GM12878 (cell line): ENCODE results near the gene ACER3. TPM values are rescaled to one million over a fixed set of nuclear protein-coding genes. Genes with fewer than 3 reads are reported as not detected.

ENCODE experiments used
- ATAC-seq: fragments of 200-7000 bp; cut with Tn5 transposase; 3 replicates; pipeline ENCODE4 v1.9.1; 2020; ENCODE audit warnings: mild to moderate bottlenecking, moderate library complexity
- BruUV-seq: library from RNA; stranded (reverse); fragments of 400-500 nt; replicated peaks from 2 replicates; lab custom pipeline; 2021; lab: Mats Ljungman, UMichigan
- CTCF ChIA-PET: fragments of 300-600 bp; sonication (Branson Sonifier 250); formaldehyde crosslinking; extraction: SDS; loops from one replicate; lab custom pipeline; 2021; ENCODE audit warnings: inconsistent platforms; lab: Yijun Ruan, JAX
- POLR2A ChIA-PET: fragments of 350-600 bp; formaldehyde crosslinking; extraction: SDS; loops from one replicate; lab custom pipeline; 2021; ENCODE audit warnings: inconsistent platforms; lab: Charles Lee
- RAD21 ChIA-PET: fragments of 300-600 bp; sonication (Branson Sonifier 250); formaldehyde crosslinking; loops from one replicate; lab custom pipeline; 2023; ENCODE audit warnings: antibody characterized with exemption; ENCODE audit not compliant: unreplicated experiment; lab: Charles Lee
- SMC1A ChIA-PET: fragments of 300-600 bp; sonication (Branson Sonifier 250); formaldehyde crosslinking; loops from one replicate; lab custom pipeline; 2023; ENCODE audit not compliant: unreplicated experiment, uncharacterized antibody; lab: Charles Lee
- DNase-seq: peaks from one replicate; pipeline ENCODE4 v3.0.0-alpha.2; 2011; ENCODE audit warnings: low read depth, low spot score
- FAIRE-seq: peaks from 3 replicates; lab custom pipeline; 2011; peaks lifted over from hg19 to GRCh38; lab: Jason Lieb, UNC
- H2AFZ ChIP-seq: 2 replicates; pipeline ENCODE4 v1.6.0; 2011; ENCODE audit warnings: low read depth, low read length, control low read depth; ENCODE audit not compliant: control insufficient read depth
- H3K27ac ChIP-seq: 2 replicates; pipeline ENCODE4 v1.5.1; 2011; ENCODE audit warnings: control low read depth; ENCODE audit not compliant: control insufficient read depth, insufficient read depth
- H3K27me3 ChIP-seq, 2 experiments: replicated peaks in 1 of 2; 2 replicates each; pipeline versions ENCODE4 v1.6.0 to v1.6.1; 2011; ENCODE audit warnings: low read length in 1 of 2; ENCODE audit not compliant: control insufficient read depth in 2 of 2, insufficient read depth in 2 of 2
- H3K36me3 ChIP-seq, 2 experiments: 2 replicates each; pipeline ENCODE4 v1.5.1; 2011; ENCODE audit warnings: low read length in 1 of 2; ENCODE audit not compliant: control insufficient read depth in 2 of 2, insufficient read depth in 2 of 2
- H3K4me1 ChIP-seq: 2 replicates; pipeline ENCODE4 v1.6.1; 2011; ENCODE audit warnings: mild to moderate bottlenecking, low read length, moderate library complexity, mixed read lengths; ENCODE audit not compliant: control insufficient read depth, insufficient read depth
- H3K4me2 ChIP-seq: 2 replicates; pipeline ENCODE4 v1.6.0; 2011; ENCODE audit warnings: control low read depth; ENCODE audit not compliant: control insufficient read depth, insufficient read depth
- H3K4me3 ChIP-seq: fragments of 200-600 bp; sonication (generic); 2 replicates; pipeline ENCODE4 v1.5.1; 2016
- H3K79me2 ChIP-seq: 2 replicates; pipeline ENCODE4 v1.6.0; 2011; ENCODE audit warnings: low read length; ENCODE audit not compliant: control insufficient read depth, insufficient read depth
- H3K9ac ChIP-seq: 2 replicates; pipeline ENCODE4 v1.8.0; 2011; ENCODE audit warnings: low read length, control low read depth, mixed read lengths; ENCODE audit not compliant: control insufficient read depth, insufficient read depth
- H3K9me3 ChIP-seq: replicated peaks from 3 replicates; pipeline ENCODE4 v1.5.1; 2011; ENCODE audit warnings: mild to moderate bottlenecking, low read length; ENCODE audit not compliant: control insufficient read depth, insufficient read depth
- H4K20me1 ChIP-seq: 2 replicates; pipeline ENCODE4 v1.6.0; 2011; ENCODE audit not compliant: control insufficient read depth, insufficient read depth
- CBX3 ChIP-seq: fragments of 200-600 bp; sonication (generic); IDR thresholded peaks from 2 replicates; pipeline ENCODE4 v1.6.1; 2016; ENCODE audit warnings: low read depth, borderline replicate concordance
- CEBPB ChIP-seq, 2 experiments: fragments of 150-350 bp in 1 of 2; IDR thresholded peaks; 2 replicates each; pipeline ENCODE4 v1.6.1; 2012 to 2014; ENCODE audit warnings: low read depth in 2 of 2, low read length in 2 of 2, borderline replicate concordance in 1 of 2, inconsistent platforms in 1 of 2
- CREB1 ChIP-seq: IDR thresholded peaks from 2 replicates; pipeline ENCODE4 v1.6.1; 2012; ENCODE audit warnings: low read depth, mild to moderate bottlenecking, inconsistent platforms
- CREM ChIP-seq: IDR thresholded peaks from 2 replicates; pipeline ENCODE4 v1.6.1; 2014; ENCODE audit warnings: antibody characterized with exemption, low read depth
- NR2C1 ChIP-seq: fragments of 450-650 bp; IDR thresholded peaks from 2 replicates; pipeline ENCODE4 v1.6.1; 2017; ENCODE audit warnings: antibody characterized with exemption, mild to moderate bottlenecking, moderate library complexity
- POLR2AphosphoS5 ChIP-seq: IDR thresholded peaks from 2 replicates; pipeline ENCODE4 v1.6.1; 2011; ENCODE audit warnings: mild to moderate bottlenecking, low read length, inconsistent platforms
- RCOR1 ChIP-seq: conservative IDR thresholded peaks from 2 replicates; pipeline ENCODE4 v1.6.1; 2012; ENCODE audit warnings: low read depth, low read length, improper control_type of control experiment
- SIX5 ChIP-seq: IDR thresholded peaks from 2 replicates; pipeline ENCODE4 v1.6.1; 2011; ENCODE audit warnings: mild to moderate bottlenecking, low read depth, low read length, moderate library complexity; ENCODE audit not compliant: severe bottlenecking
- SMARCA5 ChIP-seq: fragments of 450-650 bp; IDR thresholded peaks from 2 replicates; pipeline ENCODE4 v1.6.1; 2017; ENCODE audit warnings: mild to moderate bottlenecking
- USF2 ChIP-seq: IDR thresholded peaks from 2 replicates; pipeline ENCODE4 v1.6.1; 2011; ENCODE audit warnings: low read depth, low read length, improper control_type of control experiment, borderline replicate concordance
- WRNIP1 ChIP-seq: IDR thresholded peaks from 2 replicates; pipeline ENCODE4 v1.6.1; 2011; ENCODE audit warnings: low read depth, low read length, improper control_type of control experiment, borderline replicate concordance
- ZBTB33 ChIP-seq: fragments of 450-650 bp; IDR thresholded peaks from 2 replicates; pipeline ENCODE4 v1.6.1; 2017; ENCODE audit warnings: mild to moderate bottlenecking
- WGBS: methylation state at CpG from one replicate; pipeline ENCODE4 v1.1.6; 2016; ENCODE audit warnings: low lambda C conversion rate; ENCODE audit not compliant: insufficient replicate concordance, insufficient coverage; ENCODE audit errors: missing lambda C conversion rate; 5-methylcytosine and 5-hydroxymethylcytosine counted together
- in situ Hi-C: fragments of 300-500 bp; cut with MboI; formaldehyde crosslinking; loops from 9 replicates; pipeline ENCODE4 v1.14.3; 2018; ENCODE audit warnings: mixed read lengths
- intact Hi-C: fragments of 100-400 bp; cut with micrococcal nuclease; formaldehyde crosslinking; loops from one replicate; pipeline ENCODE4 v1.14.2; 2022; ENCODE audit not compliant: unreplicated experiment
- polyA plus RNA-seq, 11 experiments: library from polyadenylated mRNA; depleted of rRNA in 4 of 11; unstranded in 6 of 11; stranded (reverse) in 5 of 11; fragments of >200 nt; fragmentation: Nextera tagmentation in 4 of 11; fragmentation: Illumina TruSeq in 1 of 11; extraction: Ambion mirVana in 4 of 11; extraction: Trizol in 1 of 11; gene quantifications; 1 replicate in 1 of 11; 2 replicates in 10 of 11; pipeline versions ENCODE4 v1.2.1 to v1.2.3, GENCODE V29; 2011 to 2016; ENCODE audit warnings: inconsistent platforms in 2 of 11, missing spikeins in 2 of 11, low read depth in 1 of 11
- total RNA-seq, 4 experiments: library from RNA; depleted of rRNA in 3 of 4; stranded (reverse); fragments of >200 nt in 3 of 4; fragmentation: Illumina TruSeq in 1 of 4; extraction: Trizol in 1 of 4; gene quantifications; 2 replicates each; pipeline versions ENCODE4 v1.2.1 to v1.2.3, GENCODE V29; 2013 to 2021
- TF ChIP-seq, protein P1 (sequence below): fragments of 450-650 bp; IDR thresholded peaks from 2 replicates; pipeline ENCODE4 v1.6.1; 2017; ENCODE audit warnings: borderline replicate concordance
- TF ChIP-seq, protein P2 (sequence below): IDR thresholded peaks from 2 replicates; pipeline ENCODE4 v1.6.1; 2012; ENCODE audit warnings: low read depth, low read length, improper control_type of control experiment
- TF ChIP-seq, protein P3 (sequence below): fragments of 450-650 bp; formaldehyde crosslinking; IDR thresholded peaks from 2 replicates; pipeline ENCODE4 v1.5.0; 2022; ENCODE audit warnings: mild to moderate bottlenecking, missing genetic modification characterization

ACER3 gene
- total and polyA plus RNA-seq, 10 of the 15 experiments (the other 5 are each of a cell fraction or from before 2014, with no cell fraction given): 2.8 to 17.4 (median 10.3) TPM

DNA sequence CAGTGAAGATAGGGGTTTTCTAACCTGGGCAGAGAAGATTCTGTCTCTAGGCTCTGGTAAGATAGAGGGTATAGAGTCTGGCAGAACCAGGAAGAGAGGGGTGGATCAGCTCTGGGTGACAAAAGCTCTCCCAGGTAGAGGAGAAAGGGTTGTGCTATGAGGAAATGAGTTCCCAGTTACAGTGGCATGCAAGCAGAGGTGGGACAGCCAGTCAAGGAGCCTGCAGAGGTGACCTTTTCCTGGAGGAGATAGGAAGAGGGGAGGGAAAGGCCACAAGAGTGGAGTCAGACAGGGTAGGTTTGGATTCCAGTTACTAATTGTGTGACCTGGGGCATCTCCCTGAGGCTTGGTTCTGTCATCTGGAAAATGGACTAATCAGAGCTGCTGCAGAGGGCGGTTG, 202.7 kb downstream of the ACER3 start:
- WGBS: 64% methylated on average over 1 of the region's 1 CpG
- Histone ChIP-seq H3K4me3 (no peak overlapping the region), H2AFZ (no peak overlapping the region), H3K9me3 (no peaks in the 10 kb centered on the region; the same call in 2 of the 3 replicates), H3K4me1 (peaks cover 6% of the 10 kb centered on the region), H3K36me3 (no peaks in the 10 kb centered on the region), H3K27me3 (no peaks in the 10 kb centered on the region), H4K20me1 (no peaks in the 10 kb centered on the region), H3K27ac (no peak overlapping the region), H3K9ac (no peak overlapping the region), H3K79me2 (no peaks in the 10 kb centered on the region), H3K4me2 (no peak overlapping the region)
- in situ Hi-C loops (no loop called here), intact Hi-C loops (no loop called here)
- BruUV-seq: no TSS peak
- SMC1A ChIA-PET: interaction anchor here (1.7 kb wide), 1 partner anchor 27 kb away, joined by 8 read pairs; no protein-coding TSS in a partner anchor
- ATAC-seq: no peak
- DNase-seq: no peak
- CTCF ChIA-PET: interaction anchor here (1.6 to 5.7 kb wide), 3 partner anchors 15 to 37 kb away, joined by 6 to 38 read pairs (median 11); no protein-coding TSS in a partner anchor
- RAD21 ChIA-PET: interaction anchor here (1.3 kb wide), 1 partner anchor 28 kb away, joined by 3 read pairs; no protein-coding TSS in a partner anchor
- FAIRE-seq: no peak
- POLR2A ChIA-PET: no interaction called here
- TF ChIP-seq SMARCA5 (no peak), ZBTB33 (no peak), CBX3 (no peak), CREB1 (no peak), CREM (no peak), CEBPB (IDR thresholded peaks at IDR 0.05; ENCODE audit: borderline replicate concordance in 1 of 2, low read depth in 2 of 2, low read length in 2 of 2) (no peak), NR2C1 (no peak), RCOR1 (no peak), USF2 (no peak), POLR2AphosphoS5 (no peak), SIX5 (no peak), WRNIP1 (no peak)
- TF ChIP-seq, protein P1, sequence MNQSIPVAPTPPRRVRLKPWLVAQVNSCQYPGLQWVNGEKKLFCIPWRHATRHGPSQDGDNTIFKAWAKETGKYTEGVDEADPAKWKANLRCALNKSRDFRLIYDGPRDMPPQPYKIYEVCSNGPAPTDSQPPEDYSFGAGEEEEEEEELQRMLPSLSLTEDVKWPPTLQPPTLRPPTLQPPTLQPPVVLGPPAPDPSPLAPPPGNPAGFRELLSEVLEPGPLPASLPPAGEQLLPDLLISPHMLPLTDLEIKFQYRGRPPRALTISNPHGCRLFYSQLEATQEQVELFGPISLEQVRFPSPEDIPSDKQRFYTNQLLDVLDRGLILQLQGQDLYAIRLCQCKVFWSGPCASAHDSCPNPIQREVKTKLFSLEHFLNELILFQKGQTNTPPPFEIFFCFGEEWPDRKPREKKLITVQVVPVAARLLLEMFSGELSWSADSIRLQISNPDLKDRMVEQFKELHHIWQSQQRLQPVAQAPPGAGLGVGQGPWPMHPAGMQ: no peak
- TF ChIP-seq, protein P2, sequence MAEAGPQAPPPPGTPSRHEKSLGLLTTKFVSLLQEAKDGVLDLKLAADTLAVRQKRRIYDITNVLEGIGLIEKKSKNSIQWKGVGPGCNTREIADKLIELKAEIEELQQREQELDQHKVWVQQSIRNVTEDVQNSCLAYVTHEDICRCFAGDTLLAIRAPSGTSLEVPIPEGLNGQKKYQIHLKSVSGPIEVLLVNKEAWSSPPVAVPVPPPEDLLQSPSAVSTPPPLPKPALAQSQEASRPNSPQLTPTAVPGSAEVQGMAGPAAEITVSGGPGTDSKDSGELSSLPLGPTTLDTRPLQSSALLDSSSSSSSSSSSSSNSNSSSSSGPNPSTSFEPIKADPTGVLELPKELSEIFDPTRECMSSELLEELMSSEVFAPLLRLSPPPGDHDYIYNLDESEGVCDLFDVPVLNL: no peak
- TF ChIP-seq, protein P3, sequence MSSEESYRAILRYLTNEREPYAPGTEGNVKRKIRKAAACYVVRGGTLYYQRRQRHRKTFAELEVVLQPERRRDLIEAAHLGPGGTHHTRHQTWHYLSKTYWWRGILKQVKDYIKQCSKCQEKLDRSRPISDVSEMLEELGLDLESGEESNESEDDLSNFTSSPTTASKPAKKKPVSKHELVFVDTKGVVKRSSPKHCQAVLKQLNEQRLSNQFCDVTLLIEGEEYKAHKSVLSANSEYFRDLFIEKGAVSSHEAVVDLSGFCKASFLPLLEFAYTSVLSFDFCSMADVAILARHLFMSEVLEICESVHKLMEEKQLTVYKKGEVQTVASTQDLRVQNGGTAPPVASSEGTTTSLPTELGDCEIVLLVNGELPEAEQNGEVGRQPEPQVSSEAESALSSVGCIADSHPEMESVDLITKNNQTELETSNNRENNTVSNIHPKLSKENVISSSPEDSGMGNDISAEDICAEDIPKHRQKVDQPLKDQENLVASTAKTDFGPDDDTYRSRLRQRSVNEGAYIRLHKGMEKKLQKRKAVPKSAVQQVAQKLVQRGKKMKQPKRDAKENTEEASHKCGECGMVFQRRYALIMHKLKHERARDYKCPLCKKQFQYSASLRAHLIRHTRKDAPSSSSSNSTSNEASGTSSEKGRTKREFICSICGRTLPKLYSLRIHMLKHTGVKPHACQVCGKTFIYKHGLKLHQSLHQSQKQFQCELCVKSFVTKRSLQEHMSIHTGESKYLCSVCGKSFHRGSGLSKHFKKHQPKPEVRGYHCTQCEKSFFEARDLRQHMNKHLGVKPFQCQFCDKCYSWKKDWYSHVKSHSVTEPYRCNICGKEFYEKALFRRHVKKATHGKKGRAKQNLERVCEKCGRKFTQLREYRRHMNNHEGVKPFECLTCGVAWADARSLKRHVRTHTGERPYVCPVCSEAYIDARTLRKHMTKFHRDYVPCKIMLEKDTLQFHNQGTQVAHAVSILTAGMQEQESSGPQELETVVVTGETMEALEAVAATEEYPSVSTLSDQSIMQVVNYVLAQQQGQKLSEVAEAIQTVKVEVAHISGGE: no peak
